HG02571 (cell line): ENCODE results near the gene CRNKL1.

Source experiments
- ATAC-seq: cut with Tn5 transposase; IDR thresholded peaks from one replicate; pipeline ENCODE4 v1.9.1; 2021; ENCODE audit warnings: mild to moderate bottlenecking, moderate library complexity; ENCODE audit not compliant: unreplicated experiment

Gene CRNKL1

GRCh38 chr20:20063941-20064702 is 11.9 kb upstream of the CRNKL1 start:
- no peak for ATAC-seq

- no peak for ATAC-seq
These were observed 8.2 kb upstream of the CRNKL1 start for GRCh38 chr20:20060234-20060998.

DNA sequence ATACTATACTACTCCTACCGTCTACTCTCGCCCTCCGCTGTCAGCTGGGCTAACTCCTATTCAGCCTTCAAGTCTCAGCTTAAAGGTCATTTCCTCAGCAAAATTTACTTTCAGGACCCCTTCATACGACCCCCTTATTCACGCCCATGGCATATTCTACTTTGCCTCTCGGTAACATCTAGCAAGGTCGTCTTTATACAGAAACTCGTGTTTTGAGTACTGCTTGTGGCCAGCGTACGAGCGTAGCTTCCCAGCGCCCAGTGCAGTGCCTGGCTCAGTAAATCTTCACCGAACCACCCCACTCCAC is 546 bp downstream of the CRNKL1 start:
- ATAC-seq, result no peak

DNA sequence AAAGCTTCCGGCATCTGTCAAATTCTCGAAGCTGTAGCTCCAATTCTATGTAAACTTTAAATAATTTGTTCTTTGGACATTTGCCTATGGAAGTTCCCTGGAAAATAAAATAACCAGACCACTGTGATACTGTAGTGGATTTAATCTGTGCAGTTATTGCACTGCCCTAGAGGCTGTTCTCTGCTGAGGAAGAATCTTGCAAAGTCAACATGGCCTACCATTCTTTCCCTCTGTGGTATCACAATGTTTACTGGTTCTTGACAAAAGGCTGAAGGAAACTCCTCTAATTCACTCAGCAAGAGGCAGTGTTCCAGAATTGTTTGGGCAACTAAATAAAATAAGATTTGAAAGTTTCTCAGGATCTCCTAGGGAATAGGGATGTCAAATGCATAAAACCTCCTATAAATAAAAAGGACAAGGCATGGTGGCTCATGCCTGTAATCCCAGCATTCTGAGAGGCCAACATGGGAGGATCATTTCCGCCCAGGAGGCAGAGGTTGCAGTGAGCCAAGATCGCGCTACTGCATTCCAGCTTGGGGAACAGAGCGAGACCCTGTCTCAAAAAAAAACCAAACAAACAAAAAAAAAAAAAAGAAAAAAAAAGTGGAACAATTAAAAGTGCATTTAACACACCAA is 12.4 kb downstream of the CRNKL1 start:
- ATAC-seq, result no peak

DNA sequence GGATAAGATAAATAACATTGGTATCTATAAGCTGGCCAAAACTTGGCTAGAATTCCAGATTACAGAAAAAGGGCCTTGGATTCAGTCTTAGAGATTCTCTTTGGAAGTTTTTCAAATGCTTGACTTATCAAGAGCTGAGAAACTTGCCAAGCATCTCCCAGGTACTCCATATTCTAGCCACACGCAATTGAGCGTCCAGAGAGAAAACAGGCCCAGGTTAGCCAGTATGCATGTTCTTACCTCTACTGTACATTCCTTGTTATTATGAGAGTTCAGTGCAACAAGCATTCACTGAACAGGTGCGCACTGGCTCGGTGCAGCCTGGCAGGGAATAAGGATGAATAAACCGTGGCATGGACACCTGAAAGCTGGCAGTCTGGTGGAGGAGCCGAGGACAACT is 13.7 kb downstream of the CRNKL1 start:
- ATAC-seq, result no peak

DNA sequence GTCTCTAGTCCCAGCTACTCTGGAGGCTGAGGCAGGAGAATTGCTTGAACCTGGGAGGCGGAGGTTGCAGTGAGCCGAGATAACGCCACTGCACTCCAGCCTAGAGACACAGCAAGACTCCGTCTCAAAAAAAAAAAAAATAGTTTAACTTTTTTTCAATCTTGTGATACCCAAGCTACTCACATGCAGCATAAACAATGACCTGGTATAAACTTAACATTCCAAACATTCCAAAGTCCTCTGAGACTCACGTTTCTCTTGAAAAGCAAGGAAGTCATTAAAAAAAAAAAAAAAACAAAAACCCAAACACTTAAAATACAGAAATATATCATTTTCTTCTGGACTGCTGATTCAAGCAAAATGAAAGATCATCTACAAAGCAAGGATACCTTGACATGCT is 14.3 kb downstream of the CRNKL1 start:
- no peak for ATAC-seq

- no peak for ATAC-seq
These were observed 15.5 kb downstream of the CRNKL1 start for GRCh38 chr20:20036756-20037155.

DNA sequence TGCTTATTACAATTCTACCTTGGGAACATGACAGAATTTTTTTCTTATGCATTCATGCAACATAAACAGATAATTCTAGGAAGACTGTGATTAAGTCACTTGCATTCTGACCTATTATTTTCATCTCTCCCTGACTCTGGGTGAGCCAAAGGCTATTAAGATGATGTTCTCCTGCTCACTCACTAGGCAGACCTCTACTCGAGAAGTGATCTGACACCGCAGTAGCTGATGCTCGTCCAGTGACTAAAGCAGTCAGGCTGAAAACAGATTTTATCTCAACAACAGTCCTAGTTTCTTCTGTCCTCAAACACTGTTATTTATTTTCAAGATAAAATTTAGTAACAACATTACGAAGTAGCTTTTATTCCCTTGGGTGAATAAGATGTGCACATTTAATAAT is 17.8 kb downstream of the CRNKL1 start:
- no peak for ATAC-seq

DNA sequence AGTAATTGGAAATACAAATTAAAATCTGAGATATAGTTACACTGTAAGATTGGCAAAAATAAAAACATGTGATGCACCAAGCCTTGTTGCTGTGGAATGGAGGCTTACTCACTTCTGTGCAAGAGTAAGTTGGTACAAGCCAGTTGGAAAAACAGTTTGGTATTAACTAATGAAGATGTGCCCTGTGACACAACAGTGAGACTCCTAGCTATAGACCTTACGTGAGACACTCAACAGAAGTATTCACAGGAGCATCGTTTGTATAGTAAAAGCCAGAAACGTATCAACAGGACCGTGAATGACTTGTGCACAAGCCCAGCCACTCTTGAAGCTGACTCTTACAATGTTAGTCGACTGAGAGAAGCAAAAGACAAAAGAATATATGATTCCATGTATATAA is 20.5 kb downstream of the CRNKL1 start:
- no peak for ATAC-seq

DNA sequence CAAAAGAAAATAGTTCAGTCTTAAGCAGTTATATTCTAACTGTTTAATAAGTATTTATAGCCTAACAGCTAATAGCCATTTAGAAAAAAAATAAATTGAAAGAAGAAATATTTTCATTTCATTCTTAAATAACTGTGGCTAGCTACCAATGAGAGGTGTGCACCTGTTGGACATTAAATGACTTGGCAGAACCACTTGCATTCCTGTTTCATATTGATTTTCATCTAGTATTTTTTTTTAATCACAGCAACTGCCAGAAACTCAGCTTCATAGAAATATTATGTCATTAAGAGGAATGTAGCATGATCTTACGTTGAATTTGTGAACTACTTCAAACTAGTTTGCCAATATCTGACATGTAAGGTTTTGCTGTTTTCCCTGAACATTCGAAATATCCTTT is 25.0 kb downstream of the CRNKL1 start:
- ATAC-seq, result no peak

GRCh38 chr20:20024942-20025341 is 27.3 kb downstream of the CRNKL1 start:
- no peak for ATAC-seq

DNA sequence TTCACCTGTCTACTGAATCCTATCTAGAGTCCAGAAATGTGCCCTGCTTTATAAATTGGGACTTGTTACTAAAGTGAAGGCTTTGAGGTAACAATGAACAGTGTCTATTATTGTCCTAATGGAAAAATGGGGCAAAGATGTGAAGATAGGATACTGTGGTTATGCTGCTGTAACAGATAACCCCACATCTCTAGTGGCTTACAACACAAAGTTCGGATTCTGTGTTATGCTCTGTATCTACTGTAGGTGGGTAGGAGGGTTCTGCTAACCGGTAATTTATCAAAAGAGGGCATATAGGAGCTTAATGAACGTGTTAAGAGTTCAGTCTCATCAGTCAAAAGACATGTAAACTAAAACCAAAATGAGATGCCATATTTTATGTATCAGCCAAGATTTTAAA is 28.9 kb downstream of the CRNKL1 start:
- ATAC-seq, result no peak

- peak; percentile 67 for ATAC-seq
These were observed 29.8 kb downstream of the CRNKL1 start for GRCh38 chr20:20022498-20022897.

GRCh38 chr20:20021835-20022234 is 30.4 kb downstream of the CRNKL1 start:
- ATAC-seq, result no peak

DNA sequence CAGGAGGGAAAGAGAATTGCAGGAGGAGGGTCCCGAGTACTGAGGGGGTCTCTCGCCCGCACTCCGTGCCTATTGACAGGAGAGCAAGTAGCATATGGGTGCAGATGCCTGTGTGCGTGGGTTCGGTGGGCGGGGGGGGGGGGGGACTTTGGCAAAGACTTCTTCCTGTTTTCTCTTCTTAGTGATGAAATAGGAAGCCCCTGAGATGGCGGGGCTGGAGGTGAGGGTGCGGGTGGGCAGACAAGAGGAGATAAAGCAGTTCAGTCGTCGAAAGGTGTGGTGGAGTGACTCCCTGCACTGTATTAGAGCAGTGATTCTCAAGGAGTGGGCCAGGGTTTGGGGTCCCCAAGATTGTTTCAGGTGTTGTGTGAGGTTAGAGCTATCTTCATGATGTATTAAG is 31.4 kb downstream of the CRNKL1 start:
- ATAC-seq, result no peak

DNA sequence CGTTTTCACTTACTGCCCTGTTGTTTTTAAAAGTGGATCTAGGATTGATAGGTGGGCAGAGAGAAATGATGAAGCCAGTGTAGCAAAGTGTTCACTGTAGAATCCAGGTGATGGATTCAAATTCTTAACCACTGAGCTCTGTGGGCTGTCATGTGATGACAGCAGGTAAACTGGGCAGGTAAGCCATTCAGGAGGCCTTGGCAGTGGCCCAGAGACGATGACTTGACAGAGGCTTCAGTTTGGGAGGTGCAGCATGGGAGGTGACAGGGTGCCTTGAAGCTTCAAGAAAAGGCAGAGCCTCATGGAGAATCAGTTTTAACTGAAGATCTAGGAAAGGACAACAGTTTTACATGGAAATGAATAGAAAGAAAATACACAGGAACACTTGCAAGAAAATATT is 33.1 kb downstream of the CRNKL1 start:
- no peak for ATAC-seq

DNA sequence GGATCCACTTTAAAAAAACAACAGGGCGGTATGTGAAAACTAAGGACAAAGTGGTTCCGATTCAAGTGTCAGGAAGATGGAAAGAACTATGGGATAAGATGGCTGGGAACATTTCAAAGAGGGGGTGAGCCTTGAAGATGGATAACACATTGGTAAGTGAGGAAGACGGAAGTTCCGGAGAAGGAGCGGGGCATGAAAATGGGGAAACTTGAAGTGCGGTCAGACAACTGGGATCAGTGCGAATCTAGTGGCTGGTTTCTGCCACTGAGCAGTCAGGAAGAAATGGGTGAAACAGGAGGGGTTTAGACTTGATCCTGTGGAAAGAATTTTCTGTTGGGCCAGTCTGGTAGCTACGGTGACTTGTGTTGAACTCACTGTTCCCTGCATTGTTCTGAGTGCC is 33.9 kb downstream of the CRNKL1 start:
- no peak for ATAC-seq

- peak; percentile 22 for ATAC-seq
These were observed 34.5 kb downstream of the CRNKL1 start for GRCh38 chr20:20017844-20018185.

GRCh38 chr20:20017001-20017843 is 35.0 kb downstream of the CRNKL1 start, which contains the start of gene NAA20:
NAA20 (plus strand) TSS chr20:20017362; CDS start chr20:20017397, 35 bp downstream.
- ATAC-seq, result peak; percentile 98

DNA sequence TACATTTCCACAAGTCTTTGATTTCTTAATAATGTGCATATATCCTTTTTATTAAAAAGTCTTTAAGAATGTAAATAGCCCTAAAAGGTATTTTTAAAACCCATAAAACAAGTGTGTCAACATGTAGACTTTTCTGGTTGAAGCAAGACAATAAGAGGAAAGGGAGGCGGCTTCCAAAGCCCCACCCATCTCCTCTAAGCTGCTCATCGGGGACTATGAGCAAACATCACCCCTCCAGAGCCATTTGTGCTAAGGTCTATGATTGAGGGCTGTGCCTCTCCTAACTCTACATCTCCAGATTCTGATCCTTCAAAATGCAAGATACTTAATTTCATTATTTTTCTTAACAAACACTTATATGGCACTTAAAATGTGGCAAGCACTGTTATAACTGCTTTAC is 37.6 kb downstream of the CRNKL1 start:
- no peak for ATAC-seq

GRCh38 chr20:20012541-20012940 is 39.7 kb downstream of the CRNKL1 start:
- ATAC-seq, result no peak
